ENCODE measurements around the gene OSBP2. TPM values are rescaled to one million over a fixed set of nuclear protein-coding genes. Genes with fewer than 3 reads are reported as not detected.

Gene OSBP2
- total and polyA plus RNA-seq, 2 of the 13 experiments (the other 11 are each of a cell fraction or from before 2014, with no cell fraction given): 5.0 to 7.7 TPM

GRCh38 chr22:30863081-30863833 lies 168.6 kb downstream of the OSBP2 start (continued):
- 0 out of 2 replicates have a peak, but pooled peaks have one; percentile 76 for TF ChIP-seq ZNF276 (CRISPR knock-in tag; IDR thresholded peaks at IDR 0.05; ENCODE audit: low read depth)
- no peak for TF ChIP-seq TOPORS (CRISPR knock-in tag; IDR thresholded peaks at IDR 0.05)
- TF ChIP-seq HNF4A (CRISPR knock-in tag; IDR thresholded peaks at IDR 0.05): peak; percentile 92
- peak; percentile 79 for TF ChIP-seq MIXL1 (CRISPR knock-in tag; IDR thresholded peaks at IDR 0.05)
- peak; percentile 94 for TF ChIP-seq MEIS2 (CRISPR knock-in tag; IDR thresholded peaks at IDR 0.05)
- TF ChIP-seq NFKB2 (CRISPR knock-in tag; IDR thresholded peaks at IDR 0.05; ENCODE audit: borderline replicate concordance): no peak
- TF ChIP-seq ZNF234 (CRISPR knock-in tag; conservative IDR thresholded peaks at IDR 0.05): no peak
- no peak for TF ChIP-seq CBX5 (CRISPR knock-in tag; IDR thresholded peaks at IDR 0.05; ENCODE audit: borderline replicate concordance)
- no peak for TF ChIP-seq MYPOP (CRISPR knock-in tag; IDR thresholded peaks at IDR 0.05)
- peak; percentile 60 for TF ChIP-seq U2AF1 (optimal IDR thresholded peaks at IDR 0.05; ENCODE audit: low read depth, low read length)
- TF ChIP-seq GPBP1L1 (CRISPR knock-in tag; IDR thresholded peaks at IDR 0.05): no peak
- TF ChIP-seq GATAD1 (CRISPR knock-in tag; IDR thresholded peaks at IDR 0.05): no peak
- peak; percentile 67; the same call in 1 of the 2 replicates for TF ChIP-seq ZNF430 (CRISPR knock-in tag; IDR thresholded peaks at IDR 0.05)
- no peak for TF ChIP-seq NFE2L1 (CRISPR knock-in tag; IDR thresholded peaks at IDR 0.05; ENCODE audit: borderline replicate concordance)
- TF ChIP-seq KMT2A (CRISPR knock-in tag; IDR thresholded peaks at IDR 0.05): no peak
- no peak for TF ChIP-seq CREM (IDR thresholded peaks at IDR 0.05)
- no peak for TF ChIP-seq CREM (CRISPR knock-in tag; IDR thresholded peaks at IDR 0.05)
- no peak for TF ChIP-seq TBX3 (IDR thresholded peaks at IDR 0.05; ENCODE audit: borderline replicate concordance)
- no peak for TF ChIP-seq ATF7-NPFF (CRISPR knock-in tag; IDR thresholded peaks at IDR 0.05; ENCODE audit: low read depth)
- TF ChIP-seq ZNF720 (CRISPR knock-in tag; IDR thresholded peaks at IDR 0.05): no peak
- TF ChIP-seq POLR2A (IDR thresholded peaks at IDR 0.05; ENCODE audit: insufficient read depth in 1 of 2, low read depth in 2 of 2, low read length in 2 of 2): no peak
- no peak for TF ChIP-seq ZBTB38 (CRISPR knock-in tag; IDR thresholded peaks at IDR 0.05)
- TF ChIP-seq KLF11 (CRISPR knock-in tag; IDR thresholded peaks at IDR 0.05): no peak
- TF ChIP-seq ZNF124 (CRISPR knock-in tag; IDR thresholded peaks at IDR 0.05): no peak
- no peak for TF ChIP-seq KDM4B (CRISPR knock-in tag; IDR thresholded peaks at IDR 0.05)
- no peak; the same call in none of the 2 replicates for TF ChIP-seq NCOA2 (CRISPR knock-in tag; IDR thresholded peaks at IDR 0.05)
- TF ChIP-seq ZNF577 (CRISPR knock-in tag; IDR thresholded peaks at IDR 0.05; ENCODE audit: borderline replicate concordance, low read depth): no peak
- TF ChIP-seq XBP1 (CRISPR knock-in tag; IDR thresholded peaks at IDR 0.05): no peak
- TF ChIP-seq ZKSCAN5 (CRISPR knock-in tag; IDR thresholded peaks at IDR 0.05): no peak
- no peak for TF ChIP-seq RFXANK (CRISPR knock-in tag; IDR thresholded peaks at IDR 0.05)
- 0 out of 2 replicates have a peak, but pooled peaks have one; percentile 41 for TF ChIP-seq MEF2D (CRISPR knock-in tag; IDR thresholded peaks at IDR 0.05)
